ENCODE measurements around the gene LPO.

LPO gene
- long read RNA-seq, donor 1: 0 reads
- long read RNA-seq, donor 2: 0 reads
- long read RNA-seq, donor 3: 0 reads
- long read RNA-seq, donor 4: 0 reads
- long read RNA-seq, donor 5: 0 reads
- long read RNA-seq, donor 6: 0 reads
- long read RNA-seq, donor 7: 0 reads
- long read RNA-seq, donor 8: 0 reads

GRCh38 chr17:58238147-58238634 lies at the start of gene LPO:
LPO (plus strand) TSS chr17:58238584; CDS start chr17:58242980, 4,396 bp downstream.
- DNase-seq: no peak

GRCh38 chr17:58189436-58190146 lies 48.8 kb upstream of the LPO start:
- DNase-seq: no peak

GRCh38 chr17:58191241-58191896 lies 47.0 kb upstream of the LPO start:
- DNase-seq: no peak

GRCh38 chr17:58192612-58193011 lies 45.8 kb upstream of the LPO start, which contains the start of gene EPX:
EPX (plus strand) TSS chr17:58192726; CDS start chr17:58192847, 121 bp downstream.
- no peak for DNase-seq

- no peak for DNase-seq
Measured at GRCh38 chr17:58193641-58194255, 44.6 kb upstream of the LPO start.

- DNase-seq: no peak
Measured at GRCh38 chr17:58195518-58196123, 42.8 kb upstream of the LPO start.

GRCh38 chr17:58196610-58197009 lies 41.8 kb upstream of the LPO start:
- no peak for DNase-seq

GRCh38 chr17:58200024-58200633 lies 38.3 kb upstream of the LPO start:
- peak; percentile 4 for DNase-seq

- DNase-seq: no peak
Measured at GRCh38 chr17:58202859-58203258, 35.5 kb upstream of the LPO start.

- DNase-seq: no peak
Measured at GRCh38 chr17:58204796-58205195, 33.6 kb upstream of the LPO start.

- DNase-seq: no peak
Measured at GRCh38 chr17:58205936-58206335, 32.4 kb upstream of the LPO start.

GRCh38 chr17:58207451-58207850 lies 30.9 kb upstream of the LPO start:
- DNase-seq: no peak

GRCh38 chr17:58208344-58208743 lies 30.0 kb upstream of the LPO start:
- DNase-seq: no peak

- DNase-seq: no peak
Measured at GRCh38 chr17:58210922-58211321, 27.5 kb upstream of the LPO start.

- no peak for DNase-seq
Measured at GRCh38 chr17:58215685-58216084, 22.7 kb upstream of the LPO start.

- no peak for DNase-seq
Measured at GRCh38 chr17:58217766-58218165, 20.6 kb upstream of the LPO start.

GRCh38 chr17:58219007-58219788 lies 19.2 kb upstream of the LPO start, which contains the start of gene MKS1:
MKS1 (minus strand) TSS chr17:58219255; CDS start chr17:58219230, 25 bp downstream.
- DNase-seq: peak; percentile 85

- DNase-seq: peak; percentile 10
Measured at GRCh38 chr17:58219789-58220183, 18.6 kb upstream of the LPO start.

GRCh38 chr17:58224315-58224714 lies 14.1 kb upstream of the LPO start:
- no peak for DNase-seq

GRCh38 chr17:58227733-58228132 lies 10.7 kb upstream of the LPO start:
- DNase-seq: no peak

- no peak for DNase-seq
Measured at GRCh38 chr17:58228679-58229078, 9.7 kb upstream of the LPO start.

Measured in right kidney (tissue), 9 donors.